ENCODE results near the gene RPP14.

The RPP14 gene

DNA sequence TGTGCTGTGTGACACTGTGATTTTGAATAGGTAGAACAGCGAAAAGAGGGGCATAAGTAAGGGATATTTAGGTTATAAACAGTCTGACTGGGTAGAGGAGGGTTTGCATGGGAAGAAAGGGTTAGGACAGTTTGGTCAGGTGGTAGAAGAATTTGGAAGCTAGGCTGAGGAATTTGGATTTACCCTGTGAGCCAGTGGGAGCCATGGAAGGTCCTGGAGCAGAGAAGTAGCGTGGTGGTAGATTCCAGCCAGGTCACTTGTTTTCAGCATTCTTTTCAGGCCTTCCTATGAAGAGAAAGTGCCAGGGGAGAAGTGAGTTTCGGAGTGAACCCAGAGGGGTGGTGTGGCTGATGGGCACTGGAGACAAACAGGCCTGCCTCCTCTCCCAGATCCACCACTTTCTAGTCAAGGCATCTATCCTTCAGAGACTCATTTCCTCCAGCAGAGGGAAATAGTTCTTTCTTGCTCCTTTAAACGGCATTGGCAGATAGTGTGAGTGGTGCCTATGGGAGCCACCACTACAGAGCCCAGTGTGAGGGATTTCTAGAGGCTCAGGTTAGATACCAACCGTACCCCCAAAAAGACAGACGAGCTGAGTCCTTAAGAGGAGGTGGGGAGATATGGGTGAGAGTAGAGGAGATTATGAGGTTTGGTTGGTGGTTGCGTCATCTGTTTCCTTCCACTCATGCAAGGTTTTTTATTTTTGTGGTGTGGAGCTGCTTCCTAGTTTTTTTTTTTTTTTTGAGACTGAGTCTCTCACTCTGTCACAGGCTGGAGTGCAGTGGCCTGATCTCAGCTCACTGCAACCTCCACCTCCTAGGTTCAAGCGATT lies 47.9 kb downstream of the RPP14 start:
- no peak for DNase-seq (ENCODE audit: extremely low read depth in 1 of 2, low read depth in 1 of 2)

DNA sequence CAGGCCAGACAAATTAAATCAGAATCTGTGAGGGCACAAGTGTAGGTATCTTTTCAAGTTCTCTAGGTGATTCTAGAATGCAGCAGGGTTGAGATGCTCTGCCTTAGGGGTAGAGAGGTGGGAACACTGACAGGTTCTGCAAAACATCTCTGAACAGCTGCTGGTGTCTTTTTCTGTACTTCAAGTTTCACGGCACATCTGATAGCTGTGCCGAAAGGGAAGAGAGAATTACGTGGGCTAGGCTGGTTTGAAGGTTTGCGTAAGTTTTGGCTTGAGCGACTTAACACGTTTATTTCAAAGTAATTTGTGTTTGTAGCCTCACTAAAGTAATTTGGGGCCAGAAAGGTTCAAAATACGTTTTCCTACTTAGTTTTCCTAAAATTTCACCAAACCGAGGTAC lies 49.1 kb downstream of the RPP14 start:
- DNase-seq (ENCODE audit: extremely low read depth in 1 of 2, low read depth in 1 of 2): no peak

DNA sequence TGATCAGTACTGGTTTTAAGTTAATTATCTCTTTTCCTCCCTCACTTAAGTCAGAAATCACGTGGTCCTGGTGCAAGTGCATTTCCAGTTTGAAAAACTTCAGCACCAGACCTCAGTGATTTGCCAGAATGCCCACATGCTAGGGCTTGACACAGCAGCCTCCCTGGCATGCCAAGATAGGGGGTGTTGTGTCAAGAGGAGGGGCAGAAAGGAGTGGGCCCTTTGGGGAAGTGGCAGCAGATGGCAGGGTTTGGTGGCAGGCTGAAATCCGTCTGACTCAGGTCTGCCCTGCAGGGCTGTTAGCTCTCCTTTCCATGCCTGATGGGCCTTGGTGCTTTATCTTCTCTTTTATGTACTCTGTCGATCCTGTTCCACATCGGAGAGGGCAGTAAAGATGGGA lies 50.0 kb downstream of the RPP14 start:
- no peak for DNase-seq (ENCODE audit: extremely low read depth in 1 of 2, low read depth in 1 of 2)

DNA sequence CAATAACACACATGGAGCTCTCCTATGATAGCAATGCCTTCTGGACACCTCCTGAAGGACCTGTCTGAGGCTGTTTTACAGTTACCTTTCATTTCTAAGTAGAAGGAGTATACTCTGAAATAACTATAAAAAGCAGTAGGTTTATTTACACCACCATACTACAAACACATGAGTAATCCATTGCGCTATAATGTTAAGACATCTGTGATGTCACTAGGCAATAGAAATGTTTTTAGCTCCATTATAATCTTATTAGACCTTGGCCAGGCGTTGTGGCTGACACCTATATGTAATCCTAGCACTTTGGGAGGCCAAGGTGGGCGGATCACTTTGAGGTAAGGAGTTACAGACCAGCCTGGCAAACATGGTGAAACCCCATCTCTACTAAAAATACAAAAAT lies 51.4 kb downstream of the RPP14 start:
- no peak for DNase-seq (ENCODE audit: extremely low read depth in 1 of 2, low read depth in 1 of 2)

DNA sequence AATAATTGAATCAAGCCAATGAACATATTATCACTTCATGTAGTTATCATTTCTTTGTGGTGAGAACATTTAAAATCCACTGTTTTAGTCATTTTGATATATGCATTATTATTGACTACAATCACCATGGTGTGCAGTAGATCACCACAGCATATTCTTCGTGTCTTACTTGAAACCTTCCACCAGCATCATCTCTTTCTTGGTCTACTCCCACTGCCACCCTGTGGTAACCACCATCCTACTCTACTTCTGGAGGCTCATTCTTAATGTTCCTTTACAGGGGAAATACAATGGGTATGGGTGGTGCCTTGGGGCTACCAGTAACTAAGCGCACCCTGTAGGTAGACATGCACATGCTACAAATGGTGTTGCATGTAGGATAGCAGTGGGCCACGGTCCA lies 52.0 kb downstream of the RPP14 start:
- DNase-seq (ENCODE audit: extremely low read depth in 1 of 2, low read depth in 1 of 2): no peak

DNA sequence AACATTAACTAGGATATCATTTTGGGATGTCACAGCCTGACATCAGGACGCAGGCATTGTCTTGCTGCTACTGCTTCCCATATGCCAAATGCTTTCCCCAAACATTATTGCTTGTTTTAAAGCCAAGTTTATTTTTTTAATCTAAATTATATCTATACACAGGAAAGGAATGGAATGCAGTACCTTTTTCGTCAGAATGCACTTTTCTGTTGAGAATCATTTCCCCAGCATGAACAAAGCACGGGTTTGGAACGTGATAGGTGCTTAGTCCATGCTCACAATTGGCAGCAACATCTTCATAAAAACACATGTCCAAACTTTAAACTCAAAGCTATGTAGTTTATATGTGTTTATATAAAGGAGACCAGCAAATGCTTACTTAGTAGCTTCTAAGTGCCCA lies 52.8 kb downstream of the RPP14 start:
- no peak for DNase-seq (ENCODE audit: extremely low read depth in 1 of 2, low read depth in 1 of 2)

DNA sequence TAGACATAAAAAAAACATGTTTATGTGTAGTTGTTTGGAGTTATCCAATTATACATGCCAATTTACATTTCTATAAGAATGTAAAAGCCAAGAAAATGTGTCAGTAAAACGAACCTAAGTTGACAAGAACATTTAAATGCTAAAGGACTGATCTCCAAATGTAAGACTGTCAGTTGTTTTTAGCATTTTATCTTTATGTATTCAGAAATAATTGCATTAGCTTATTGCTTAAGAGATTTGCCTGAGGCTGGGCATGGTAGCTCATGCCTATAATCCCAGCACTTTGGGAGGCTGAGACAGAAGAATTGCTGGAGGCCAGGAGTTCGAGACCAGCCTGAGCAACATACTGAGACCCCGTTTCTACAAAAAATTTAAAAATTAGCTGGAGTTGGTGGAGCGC lies 53.6 kb downstream of the RPP14 start:
- no peak for DNase-seq (ENCODE audit: extremely low read depth in 1 of 2, low read depth in 1 of 2)

DNA sequence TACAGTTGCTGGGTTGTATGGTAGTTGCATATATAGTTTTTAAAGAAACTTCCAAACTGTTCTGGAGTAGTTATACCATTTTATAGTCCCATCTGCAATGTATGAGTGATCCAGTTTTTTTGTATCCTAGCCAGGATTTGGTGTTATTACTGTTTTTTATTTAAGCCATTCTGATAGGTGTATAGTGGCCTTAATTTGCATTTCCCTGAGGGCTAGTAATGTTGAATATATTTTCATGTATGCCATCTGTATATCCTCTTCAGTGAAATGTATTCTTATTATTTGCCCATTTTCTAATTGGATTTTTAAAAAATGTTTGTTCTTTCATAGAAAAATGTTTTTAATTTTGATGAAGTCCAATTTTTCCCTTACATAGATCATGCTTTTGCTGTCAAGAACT lies 55.8 kb downstream of the RPP14 start:
- no peak for DNase-seq (ENCODE audit: extremely low read depth in 1 of 2, low read depth in 1 of 2)

DNA sequence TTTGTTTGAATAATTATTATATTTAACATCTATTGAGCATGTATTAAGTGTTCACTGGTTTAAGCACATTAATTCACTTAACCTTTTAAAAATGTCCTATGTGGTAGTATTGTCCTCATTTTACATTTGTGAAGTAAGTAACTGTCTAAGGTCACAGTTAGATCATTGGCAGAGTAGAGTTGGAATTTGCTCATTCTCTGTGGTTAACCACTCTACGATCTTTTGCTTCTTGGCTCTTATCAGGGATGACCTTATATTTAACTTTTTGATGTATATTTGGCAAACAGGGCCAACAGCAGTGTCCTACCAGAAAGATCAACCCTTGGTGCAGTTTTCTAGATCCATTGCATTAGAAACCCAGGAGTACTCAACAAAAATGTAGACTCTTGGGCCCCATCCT lies 60.7 kb downstream of the RPP14 start:
- no peak for DNase-seq (ENCODE audit: extremely low read depth in 1 of 2, low read depth in 1 of 2)

DNA sequence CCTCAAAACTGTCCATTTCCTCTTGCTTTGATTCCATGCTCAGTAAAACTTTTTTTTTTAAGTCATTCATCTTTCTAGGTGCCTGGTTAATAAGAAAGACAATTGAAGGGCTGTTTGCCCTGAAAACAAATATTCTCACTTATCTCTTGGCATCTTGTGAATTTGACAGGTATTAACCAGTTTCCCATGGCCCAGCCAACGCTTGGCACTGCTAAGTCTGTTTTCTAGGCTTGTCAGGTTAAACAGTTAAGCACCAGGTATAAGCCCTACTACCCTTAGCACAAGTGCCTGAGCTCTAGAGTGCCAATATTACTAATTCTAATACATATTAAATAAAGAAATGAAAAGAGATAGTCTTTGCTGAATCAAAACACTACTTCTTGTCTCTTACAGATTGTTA lies 63.0 kb downstream of the RPP14 start:
- DNase-seq (ENCODE audit: extremely low read depth in 1 of 2, low read depth in 1 of 2): no peak

All from activated CD8-positive, alpha-beta memory T cell treated with anti-CD3 and anti-CD28 coated beads for 1 hour (primary cell).